ENCODE results near the gene CCDC138.

Gene CCDC138

GRCh38 chr2:108898315-108899082 lies 111.9 kb downstream of the CCDC138 start:
- DNase-seq = no peak

GRCh38 chr2:108904680-108905079 lies 118.1 kb downstream of the CCDC138 start:
- no peak for DNase-seq

- DNase-seq = no peak
Observed at GRCh38 chr2:108905176-108905575, 118.6 kb downstream of the CCDC138 start.

GRCh38 chr2:108905906-108906305 lies 119.3 kb downstream of the CCDC138 start:
- no peak for DNase-seq

GRCh38 chr2:108906403-108907077 lies 120.0 kb downstream of the CCDC138 start:
- DNase-seq = no peak

GRCh38 chr2:108907822-108908712 lies 121.5 kb downstream of the CCDC138 start:
- no peak for DNase-seq

- no peak for DNase-seq
Observed at GRCh38 chr2:108908713-108909070, 122.1 kb downstream of the CCDC138 start.

- DNase-seq = no peak
Observed at GRCh38 chr2:108909275-108909823, 122.8 kb downstream of the CCDC138 start.

GRCh38 chr2:108910011-108910431 lies 123.5 kb downstream of the CCDC138 start:
- no peak for DNase-seq

- DNase-seq = no peak
Observed at GRCh38 chr2:108910541-108911396, 124.2 kb downstream of the CCDC138 start.

- no peak for DNase-seq
Observed at GRCh38 chr2:108911401-108911800, 124.8 kb downstream of the CCDC138 start.

- DNase-seq = no peak
Observed at GRCh38 chr2:108911807-108912628, 125.4 kb downstream of the CCDC138 start.

GRCh38 chr2:108912629-108912902 lies 126.0 kb downstream of the CCDC138 start:
- DNase-seq = no peak

- no peak for DNase-seq
Observed at GRCh38 chr2:108916122-108916795, 129.7 kb downstream of the CCDC138 start.

GRCh38 chr2:108916796-108917421 lies 130.3 kb downstream of the CCDC138 start:
- no peak for DNase-seq

- DNase-seq = no peak
Observed at GRCh38 chr2:108917526-108917925, 131.0 kb downstream of the CCDC138 start.

- no peak for DNase-seq
Observed at GRCh38 chr2:108918156-108918874, 131.7 kb downstream of the CCDC138 start.

GRCh38 chr2:108918941-108919341 lies 132.4 kb downstream of the CCDC138 start:
- DNase-seq = no peak

GRCh38 chr2:108919571-108920373 lies 133.2 kb downstream of the CCDC138 start:
- no peak for DNase-seq
